GM23338 (cell line): ENCODE data around the gene THSD4. TPM values are rescaled to one million over a fixed set of nuclear protein-coding genes. Genes with fewer than 3 reads are reported as not detected.

Source experiments
- ATAC-seq: fragments of 200-7000 bp; cut with Tn5 transposase; 3 replicates; pipeline ENCODE4 v1.9.1; 2020
- DNase-seq: peaks from one replicate; pipeline ENCODE4 v3.0.0-alpha.2; 2015; ENCODE audit warnings: low spot score
- H2AFZ ChIP-seq: fragments of 200-600 bp; sonication (generic); 2 replicates; pipeline ENCODE4 v1.8.0; 2016; ENCODE audit warnings: antibody characterized with exemption, mild to moderate bottlenecking, moderate library complexity
- H3F3A ChIP-seq: fragments of 200-600 bp; sonication (generic); replicated peaks from 2 replicates; pipeline ENCODE4 v1.8.0; 2017; ENCODE audit warnings: antibody characterized with exemption, mixed run types, low read depth
- H3K27ac ChIP-seq: fragments of 200-600 bp; sonication (generic); 2 replicates; pipeline ENCODE4 v1.6.1; 2016; ENCODE audit warnings: low read depth
- H3K27me3 ChIP-seq: fragments of 200-600 bp; sonication (generic); 2 replicates; pipeline ENCODE4 v1.8.0; 2016; ENCODE audit warnings: mild to moderate bottlenecking, mixed run types, moderate library complexity; ENCODE audit not compliant: insufficient read depth
- H3K36me3 ChIP-seq: fragments of 200-600 bp; sonication (generic); 2 replicates; pipeline ENCODE4 v1.8.0; 2016; ENCODE audit warnings: mild to moderate bottlenecking; ENCODE audit not compliant: insufficient read depth
- H3K4me1 ChIP-seq: fragments of 200-600 bp; sonication (generic); 2 replicates; pipeline ENCODE4 v1.8.0; 2016; ENCODE audit warnings: mild to moderate bottlenecking, moderate library complexity; ENCODE audit not compliant: insufficient read depth
- H3K4me2 ChIP-seq: fragments of 200-600 bp; sonication (generic); 2 replicates; pipeline ENCODE4 v1.7.1; 2017; ENCODE audit warnings: mixed run types
- H3K4me3 ChIP-seq: fragments of 200-600 bp; sonication (generic); 2 replicates; pipeline ENCODE4 v1.6.1; 2016; ENCODE audit warnings: mixed run types
- H3K79me2 ChIP-seq: fragments of 200-600 bp; sonication (generic); replicated peaks from 2 replicates; pipeline ENCODE4 v1.8.0; 2017; ENCODE audit warnings: mild to moderate bottlenecking; ENCODE audit not compliant: insufficient read depth
- H3K9me2 ChIP-seq: fragments of 200-600 bp; sonication (generic); 2 replicates; pipeline ENCODE4 v1.8.0; 2017; ENCODE audit not compliant: insufficient read depth
- H4K20me1 ChIP-seq: fragments of 200-600 bp; sonication (generic); replicated peaks from 2 replicates; pipeline ENCODE4 v1.8.0; 2017; ENCODE audit warnings: mild to moderate bottlenecking; ENCODE audit not compliant: insufficient read depth
- H3K27ac Mint-ChIP-seq: 2 replicates; pipeline ENCODE4 v1.8.0; 2020; ENCODE audit warnings: inconsistent platforms, mild to moderate bottlenecking, moderate library complexity, mixed read lengths
- H3K27me3 Mint-ChIP-seq: 3 replicates; pipeline ENCODE4 v1.8.0; 2022; ENCODE audit warnings: low read depth, mild to moderate bottlenecking, moderate library complexity, mixed read lengths, inconsistent platforms; ENCODE audit not compliant: insufficient read depth, poor library complexity
- H3K36me3 Mint-ChIP-seq: 3 replicates; pipeline ENCODE4 v1.8.0; 2021; ENCODE audit warnings: low read depth, mild to moderate bottlenecking, inconsistent platforms, moderate library complexity, mixed read lengths
- H3K4me1 Mint-ChIP-seq: 3 replicates; pipeline ENCODE4 v1.8.0; 2020; ENCODE audit warnings: mild to moderate bottlenecking, inconsistent platforms, mixed read lengths
- H3K4me3 Mint-ChIP-seq: 3 replicates; pipeline ENCODE4 v1.8.0; 2021; ENCODE audit warnings: moderate library complexity, mild to moderate bottlenecking, inconsistent platforms, mixed read lengths
- H3K9me3 Mint-ChIP-seq: 3 replicates; pipeline ENCODE4 v1.8.0; 2020; ENCODE audit warnings: moderate library complexity, mild to moderate bottlenecking, inconsistent platforms, mixed read lengths
- CTCF ChIP-seq, 2 experiments: fragments of 200-600 bp in 1 of 2; sonication (generic) in 1 of 2; conservative IDR thresholded peaks; 2 replicates each; pipeline versions ENCODE4 v1.5.1 to v1.6.1; 2016 to 2017; ENCODE audit warnings: antibody characterized with exemption in 2 of 2, low read depth in 2 of 2, mild to moderate bottlenecking in 2 of 2, moderate library complexity in 1 of 2
- EZH2phosphoT487 ChIP-seq: fragments of 200-600 bp; sonication (generic); IDR thresholded peaks from one replicate; pipeline ENCODE4 v1.8.1; 2018; ENCODE audit warnings: antibody characterized with exemption; ENCODE audit not compliant: unreplicated experiment
- STAT1 ChIP-seq: IDR thresholded peaks from one replicate; pipeline ENCODE4 v1.6.1; 2016; ENCODE audit warnings: antibody characterized with exemption; ENCODE audit not compliant: unreplicated experiment
- ZNF462 ChIP-seq: fragments of 250-450 bp; sonication (Bioruptor Pico); IDR thresholded peaks from 2 replicates; pipeline ENCODE4 v1.5.0; 2020; ENCODE audit warnings: mild to moderate bottlenecking, moderate library complexity
- polyA plus RNA-seq: library from polyadenylated mRNA; unstranded; fragments of >200 nt; fragmentation: Nextera tagmentation; extraction: Ambion mirVana; gene quantifications from 2 replicates; pipeline ENCODE4 v1.2.1, GENCODE V29; 2016
- total RNA-seq: library from RNA; depleted of rRNA; stranded (reverse); fragments of >200 nt; shearing (Covaris generic); gene quantifications from 2 replicates; pipeline ENCODE4 v1.2.3, GENCODE V29; 2014

THSD4 gene
- total and polyA plus RNA-seq, 2 experiments from 2014 or later, result 2.0 to 7.4 TPM

GRCh38 chr15:71244250-71244649 lies 129.0 kb downstream of the THSD4 start:
- Mint-ChIP-seq H3K36me3 (no peaks in the 10 kb centered on the region; the same call in 2 of the 3 replicates), H3K27me3 (peaks cover 3% of the 10 kb centered on the region), H3K4me1 (peaks cover 8% of the 10 kb centered on the region), H3K4me3 (no peak overlapping the region), H3K9me3 (no peaks in the 10 kb centered on the region), H3K27ac (no peak overlapping the region)
- H3K4me1 ChIP-seq, result peaks cover 6% of the 10 kb centered on the region; the same call in 1 of the 2 replicates
- no peak overlapping the region for H3K4me3 ChIP-seq
- no peak overlapping the region for H2AFZ ChIP-seq
- H3F3A ChIP-seq, result no peaks in the 10 kb centered on the region
- DNase-seq (no peak), ATAC-seq (no peak)
- no peak overlapping the region for H3K4me2 ChIP-seq
- peaks cover 21% of the 10 kb centered on the region; the same call in 1 of the 2 replicates for H3K9me2 ChIP-seq
- no peaks in the 10 kb centered on the region for H3K36me3 ChIP-seq
- no peaks in the 10 kb centered on the region for H3K79me2 ChIP-seq
- no peaks in the 10 kb centered on the region for H3K27me3 ChIP-seq
- no peak overlapping the region for H3K27ac ChIP-seq
- H4K20me1 ChIP-seq, result no peaks in the 10 kb centered on the region
- TF ChIP-seq ZNF462 (CRISPR knock-in tag) (no peak), STAT1 (no peak), EZH2phosphoT487 (no peak), CTCF (conservative IDR thresholded peaks at IDR 0.05; ENCODE audit: low read depth in 2 of 2) (no peak)
